ENCODE results near the gene PDCD1LG2. TPM values are rescaled to one million over a fixed set of nuclear protein-coding genes. Genes with fewer than 3 reads are reported as not detected.

PDCD1LG2 gene
- total RNA-seq, 1 donor from 2014 or later = not detected

DNA sequence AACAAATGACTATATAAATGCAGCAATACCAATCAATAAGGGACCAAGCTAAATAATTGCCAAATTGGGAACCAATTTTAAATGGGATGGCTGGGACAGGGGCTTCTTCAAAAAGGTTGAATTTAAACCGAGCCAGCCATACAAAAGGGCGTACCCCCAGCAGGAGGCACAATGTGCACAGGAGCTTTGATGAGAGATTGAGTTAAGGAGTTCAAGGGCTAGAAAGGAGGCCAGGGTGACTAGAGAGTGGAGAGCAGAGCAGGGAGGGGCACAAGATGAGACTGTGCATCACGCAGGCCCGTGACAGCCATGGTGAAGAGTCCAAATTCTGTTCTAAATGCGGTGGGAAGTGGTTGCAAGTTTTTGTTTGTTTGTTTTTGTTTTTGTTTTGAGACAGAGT is 23.3 kb upstream of the PDCD1LG2 start:
- Mint-ChIP-seq H3K4me1 (ENCODE audit: unreplicated experiment) (peaks cover 6% of the 10 kb centered on the region), H3K27me3 (ENCODE audit: unreplicated experiment) (peaks cover 2% of the 10 kb centered on the region), H3K36me3 (ENCODE audit: low read depth, unreplicated experiment) (no peaks in the 10 kb centered on the region), H3K27ac (ENCODE audit: unreplicated experiment) (no peak overlapping the region), H3K9me3 (ENCODE audit: unreplicated experiment) (no peaks in the 10 kb centered on the region), H3K4me3 (ENCODE audit: unreplicated experiment) (no peak overlapping the region)
- TF ChIP-seq, protein P1, sequence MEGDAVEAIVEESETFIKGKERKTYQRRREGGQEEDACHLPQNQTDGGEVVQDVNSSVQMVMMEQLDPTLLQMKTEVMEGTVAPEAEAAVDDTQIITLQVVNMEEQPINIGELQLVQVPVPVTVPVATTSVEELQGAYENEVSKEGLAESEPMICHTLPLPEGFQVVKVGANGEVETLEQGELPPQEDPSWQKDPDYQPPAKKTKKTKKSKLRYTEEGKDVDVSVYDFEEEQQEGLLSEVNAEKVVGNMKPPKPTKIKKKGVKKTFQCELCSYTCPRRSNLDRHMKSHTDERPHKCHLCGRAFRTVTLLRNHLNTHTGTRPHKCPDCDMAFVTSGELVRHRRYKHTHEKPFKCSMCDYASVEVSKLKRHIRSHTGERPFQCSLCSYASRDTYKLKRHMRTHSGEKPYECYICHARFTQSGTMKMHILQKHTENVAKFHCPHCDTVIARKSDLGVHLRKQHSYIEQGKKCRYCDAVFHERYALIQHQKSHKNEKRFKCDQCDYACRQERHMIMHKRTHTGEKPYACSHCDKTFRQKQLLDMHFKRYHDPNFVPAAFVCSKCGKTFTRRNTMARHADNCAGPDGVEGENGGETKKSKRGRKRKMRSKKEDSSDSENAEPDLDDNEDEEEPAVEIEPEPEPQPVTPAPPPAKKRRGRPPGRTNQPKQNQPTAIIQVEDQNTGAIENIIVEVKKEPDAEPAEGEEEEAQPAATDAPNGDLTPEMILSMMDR (IDR thresholded peaks at IDR 0.05; ENCODE audit: unreplicated experiment) = no peak
- no peak for DNase-seq (ENCODE audit: low spot score)

DNA sequence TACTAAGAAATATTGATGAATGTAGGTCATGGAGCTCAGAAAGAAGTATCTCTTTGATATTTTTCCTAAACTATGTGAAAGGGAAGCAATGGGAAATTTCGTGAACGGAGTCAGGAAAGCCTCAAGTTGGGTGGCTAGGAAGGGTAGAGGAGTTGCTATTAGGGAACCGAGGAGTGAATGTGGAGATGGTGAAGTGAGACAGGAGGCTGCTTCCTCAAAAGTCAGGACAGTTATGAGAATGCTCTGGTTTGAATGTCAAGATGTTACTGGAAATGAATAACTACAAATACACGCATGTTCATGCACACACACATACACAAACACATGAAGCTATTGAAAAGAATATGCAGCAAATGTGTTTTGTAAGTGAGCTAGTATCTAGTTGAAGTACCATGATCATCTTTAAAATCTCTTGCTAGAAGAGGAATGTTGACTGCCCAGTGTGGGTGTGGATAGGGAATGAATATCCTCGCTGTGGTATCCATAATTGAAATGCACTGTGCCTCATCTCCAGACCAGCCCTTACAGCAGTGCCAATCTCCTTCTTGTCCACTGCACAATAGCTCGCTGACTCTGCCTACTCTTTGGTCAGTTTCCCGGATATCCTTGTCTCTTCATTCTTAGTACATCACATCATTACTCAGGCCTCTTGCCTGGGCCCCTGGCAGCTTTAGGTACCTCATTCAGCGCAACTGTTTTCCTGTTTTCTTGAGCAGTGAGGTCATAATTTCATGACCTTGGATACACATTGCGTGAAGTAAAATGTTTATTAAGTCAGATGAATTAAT is 21.9 kb upstream of the PDCD1LG2 start:
- no peak overlapping the region for H3K4me3 Mint-ChIP-seq (ENCODE audit: unreplicated experiment)
- no peaks in the 10 kb centered on the region for H3K36me3 Mint-ChIP-seq (ENCODE audit: low read depth, unreplicated experiment)
- no peak for DNase-seq (ENCODE audit: low spot score)
- peaks cover 2% of the 10 kb centered on the region for H3K27me3 Mint-ChIP-seq (ENCODE audit: unreplicated experiment)
- no peak overlapping the region for H3K27ac Mint-ChIP-seq (ENCODE audit: unreplicated experiment)
- TF ChIP-seq, protein P1 (IDR thresholded peaks at IDR 0.05; ENCODE audit: unreplicated experiment) = no peak
- peaks cover 10% of the 10 kb centered on the region for H3K4me1 Mint-ChIP-seq (ENCODE audit: unreplicated experiment)
- H3K9me3 Mint-ChIP-seq (ENCODE audit: unreplicated experiment) = no peaks in the 10 kb centered on the region

DNA sequence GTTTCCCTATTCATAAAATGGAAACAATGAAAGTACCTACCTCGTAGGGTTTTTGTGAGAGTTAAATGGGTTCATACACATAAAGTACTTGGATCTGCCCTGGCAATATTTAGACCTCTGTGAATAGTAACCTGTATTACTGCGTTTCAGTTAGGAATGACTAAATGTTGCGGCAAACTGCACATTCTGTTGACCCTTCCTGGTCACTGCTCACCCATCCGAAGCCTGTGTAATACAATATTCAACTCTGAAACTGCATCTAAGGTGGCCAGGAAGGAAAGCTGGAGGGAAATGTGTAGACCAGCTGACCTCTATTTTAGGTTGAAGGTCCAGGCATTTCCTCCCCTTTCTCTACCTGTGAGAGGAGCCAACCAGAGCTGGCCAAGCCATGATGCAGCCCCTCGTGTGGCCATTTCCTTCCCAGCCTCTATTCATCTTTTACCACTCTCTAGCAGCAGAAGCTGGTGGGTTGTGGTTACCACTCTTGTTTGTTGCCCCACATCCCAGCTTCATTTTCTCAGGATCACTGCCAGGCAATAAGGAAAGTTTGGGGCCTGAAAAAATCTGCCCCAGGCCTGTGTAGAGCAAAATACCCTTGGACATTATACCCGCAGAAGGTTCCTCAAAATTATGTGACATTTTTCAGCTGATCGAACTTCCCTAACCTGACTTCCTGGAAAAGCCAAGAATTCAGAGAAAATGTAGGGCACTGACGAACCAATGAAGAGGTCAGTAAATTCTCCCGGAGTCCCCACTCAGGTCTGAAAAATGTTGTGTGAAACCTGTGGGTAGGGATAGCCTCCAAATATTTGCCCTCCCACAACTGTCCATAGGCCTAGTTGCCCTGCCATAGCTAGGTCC is 20.5 kb upstream of the PDCD1LG2 start:
- no peaks in the 10 kb centered on the region for H3K9me3 Mint-ChIP-seq (ENCODE audit: unreplicated experiment)
- peaks cover 2% of the 10 kb centered on the region for H3K27me3 Mint-ChIP-seq (ENCODE audit: unreplicated experiment)
- TF ChIP-seq, protein P1 (IDR thresholded peaks at IDR 0.05; ENCODE audit: unreplicated experiment) = no peak
- no peaks in the 10 kb centered on the region for H3K36me3 Mint-ChIP-seq (ENCODE audit: low read depth, unreplicated experiment)
- no peak for DNase-seq (ENCODE audit: low spot score)
- no peak overlapping the region for H3K4me3 Mint-ChIP-seq (ENCODE audit: unreplicated experiment)
- H3K4me1 Mint-ChIP-seq (ENCODE audit: unreplicated experiment) = peaks cover 13% of the 10 kb centered on the region
- no peak overlapping the region for H3K27ac Mint-ChIP-seq (ENCODE audit: unreplicated experiment)

DNA sequence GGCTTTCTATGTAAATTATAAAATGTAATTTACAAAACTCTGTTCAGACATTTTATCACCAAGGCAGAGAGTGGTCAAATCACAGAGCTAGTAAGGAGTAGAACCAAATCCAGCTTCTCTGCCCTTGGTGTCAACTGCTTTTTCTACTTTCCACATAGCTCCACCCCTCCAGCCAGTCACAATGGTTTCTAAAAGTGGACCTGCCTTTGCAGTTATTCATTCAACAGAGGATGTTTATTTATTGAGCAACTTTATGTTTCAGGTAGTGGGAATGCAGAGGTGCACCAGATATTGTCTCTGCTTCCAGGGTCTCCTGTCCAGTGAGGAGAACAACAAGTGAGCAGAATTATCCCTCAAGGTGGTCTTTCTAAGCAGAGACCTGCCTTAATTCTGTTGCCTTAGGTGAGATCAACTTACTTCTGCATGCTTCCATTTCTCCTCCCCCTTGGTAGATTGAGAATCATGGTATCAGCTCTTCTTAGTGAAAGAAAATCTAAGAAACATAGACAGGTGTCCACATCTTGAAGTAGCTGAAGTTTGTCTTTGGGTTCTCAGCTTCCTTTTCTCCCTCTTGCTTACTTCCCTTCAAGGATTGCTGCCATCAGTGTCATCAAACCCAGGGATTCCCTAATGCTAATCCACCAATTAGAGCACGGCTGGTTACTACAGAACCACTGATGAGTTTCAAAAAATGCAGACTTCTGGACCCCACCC is 17.2 kb upstream of the PDCD1LG2 start:
- Mint-ChIP-seq H3K27ac (ENCODE audit: unreplicated experiment) (no peak overlapping the region), H3K36me3 (ENCODE audit: low read depth, unreplicated experiment) (no peaks in the 10 kb centered on the region), H3K27me3 (ENCODE audit: unreplicated experiment) (peaks cover 2% of the 10 kb centered on the region), H3K4me3 (ENCODE audit: unreplicated experiment) (no peak overlapping the region), H3K9me3 (ENCODE audit: unreplicated experiment) (no peaks in the 10 kb centered on the region), H3K4me1 (ENCODE audit: unreplicated experiment) (peaks cover 17% of the 10 kb centered on the region)
- no peak for DNase-seq (ENCODE audit: low spot score)
- TF ChIP-seq, protein P1 (IDR thresholded peaks at IDR 0.05; ENCODE audit: unreplicated experiment) = no peak
